HepG2 (cell line): ENCODE data around the gene TNS4. TPM values are rescaled to one million over a fixed set of nuclear protein-coding genes. Genes with fewer than 3 reads are reported as not detected.

Experiments
- ATAC-seq: fragments of 200-7000 bp; cut with Tn5 transposase; 3 replicates; pipeline ENCODE4 v1.9.1; 2020; ENCODE audit warnings: mild to moderate bottlenecking, moderate library complexity
- BruUV-seq: library from RNA; stranded (reverse); fragments of 400-500 nt; replicated peaks from 2 replicates; lab custom pipeline; 2021; lab: Mats Ljungman, UMichigan
- CTCF ChIA-PET: fragments of 300-600 bp; formaldehyde crosslinking; extraction: SDS; loops from one replicate; lab custom pipeline; 2021; ENCODE audit warnings: low total read pairs, inconsistent platforms, low intra/inter-chr PET ratio; lab: Yijun Ruan, JAX
- POLR2A ChIA-PET: fragments of 350-600 bp; sonication (Branson Sonifier 250); formaldehyde crosslinking; loops from one replicate; lab custom pipeline; 2020; ENCODE audit warnings: antibody characterized with exemption, inconsistent platforms; lab: Yijun Ruan, JAX
- DNase-seq: peaks from one replicate; pipeline ENCODE4 v3.0.0-alpha.2; 2015; ENCODE audit warnings: low spot score
- FAIRE-seq: peaks from 3 replicates; lab custom pipeline; 2011; peaks lifted over from hg19 to GRCh38; lab: Jason Lieb, UNC
- H2AFZ ChIP-seq: one replicate; pipeline ENCODE4 v1.6.1; 2011; ENCODE audit warnings: low read length, inconsistent platforms
- H3K27ac ChIP-seq: fragments of 300-600 bp; 3 replicates; pipeline ENCODE4 v1.8.0; 2011; ENCODE audit warnings: mixed run types, mild to moderate bottlenecking, mixed read lengths, low read length, inconsistent platforms; ENCODE audit not compliant: insufficient read depth; ENCODE audit errors: extremely low read length
- H3K27me3 ChIP-seq, 2 experiments: fragments of 200-600 bp in 1 of 2; 2 replicates in 1 of 2; 3 replicates in 1 of 2; pipeline versions ENCODE4 v1.6.0 to v1.8.0; 2011; ENCODE audit warnings: low read length in 2 of 2, mild to moderate bottlenecking in 2 of 2, moderate library complexity in 2 of 2, inconsistent platforms in 1 of 2; ENCODE audit not compliant: insufficient read depth in 2 of 2, control insufficient read depth in 1 of 2
- H3K36me3 ChIP-seq, 2 experiments: fragments of 200-600 bp in 1 of 2; replicated peaks in 1 of 2; 2 replicates in 1 of 2; 3 replicates in 1 of 2; pipeline versions ENCODE4 v1.5.1 to v1.8.0; 2011; ENCODE audit warnings: low read length in 2 of 2, inconsistent platforms in 1 of 2; ENCODE audit not compliant: insufficient read depth in 2 of 2, control insufficient read depth in 1 of 2
- H3K4me1 ChIP-seq: 2 replicates; pipeline ENCODE4 v1.5.1; 2012; ENCODE audit warnings: low read length, inconsistent platforms; ENCODE audit not compliant: insufficient read depth
- H3K4me2 ChIP-seq: 2 replicates; pipeline ENCODE4 v1.6.0; 2011; ENCODE audit warnings: low read depth, low read length, inconsistent platforms
- H3K4me3 ChIP-seq, 3 experiments: fragments of 200-600 bp in 1 of 3; sonication (generic), shearing (Covaris generic) in 1 of 3; replicated peaks in 1 of 3; 2 replicates each; pipeline ENCODE4 v1.5.1; 2011 to 2016; ENCODE audit warnings: low read length in 3 of 3, inconsistent platforms in 2 of 3, low read depth in 2 of 3, mild to moderate bottlenecking in 2 of 3, control low read depth in 1 of 3, mixed read lengths in 1 of 3; ENCODE audit not compliant: insufficient read depth in 1 of 3
- H3K79me2 ChIP-seq: one replicate; pipeline ENCODE4 v1.6.1; 2011; ENCODE audit warnings: low read length, inconsistent platforms; ENCODE audit not compliant: insufficient read depth
- H3K9ac ChIP-seq: 2 replicates; pipeline ENCODE4 v1.6.0; 2011; ENCODE audit warnings: mild to moderate bottlenecking, low read depth, low read length, inconsistent platforms; ENCODE audit not compliant: insufficient read depth
- H3K9me3 ChIP-seq: 2 replicates; pipeline ENCODE4 v1.5.1; 2012; ENCODE audit warnings: mild to moderate bottlenecking, low read length
- H4K20me1 ChIP-seq: 2 replicates; pipeline ENCODE4 v1.6.0; 2011; ENCODE audit warnings: inconsistent platforms, mild to moderate bottlenecking, low read length, moderate library complexity; ENCODE audit not compliant: insufficient read depth
- EEA1 ChIP-seq: sonication (generic); formaldehyde crosslinking; IDR thresholded peaks from 2 replicates; pipeline ENCODE4 v1.5.1; 2020; ENCODE audit warnings: mild to moderate bottlenecking, missing genetic modification reagents, borderline replicate concordance
- KMT2A ChIP-seq: sonication (generic); formaldehyde crosslinking; IDR thresholded peaks from 2 replicates; pipeline ENCODE4 v1.4.0; 2020; ENCODE audit warnings: missing genetic modification reagents
- POLR2AphosphoS5 ChIP-seq: IDR thresholded peaks from 2 replicates; pipeline ENCODE4 v1.6.1; 2012; ENCODE audit warnings: low read depth, low read length
- TAF15 ChIP-seq: fragments of 200-400 bp; formaldehyde crosslinking; IDR thresholded peaks from one replicate; pipeline ENCODE4 v1.6.1; 2018; ENCODE audit warnings: mild to moderate bottlenecking, low read depth, low read length; ENCODE audit not compliant: poor library complexity, severe bottlenecking
- THYN1 ChIP-seq: sonication (generic); formaldehyde crosslinking; IDR thresholded peaks from 2 replicates; pipeline ENCODE4 v1.8.1; 2023; ENCODE audit warnings: low read depth, mild to moderate bottlenecking, moderate library complexity, missing genetic modification reagents, borderline replicate concordance
- ZBTB49 ChIP-seq: sonication (generic); formaldehyde crosslinking; IDR thresholded peaks from 2 replicates; pipeline ENCODE4 v1.4.0; 2020; ENCODE audit warnings: missing genetic modification reagents, borderline replicate concordance
- ZNF629 ChIP-seq: sonication (generic); formaldehyde crosslinking; conservative IDR thresholded peaks from 2 replicates; pipeline ENCODE4 v1.5.0; 2020; ENCODE audit warnings: missing genetic modification reagents
- ZNF672 ChIP-seq: sonication (generic); formaldehyde crosslinking; IDR thresholded peaks from 2 replicates; pipeline ENCODE4 v1.8.1; 2022; ENCODE audit warnings: missing genetic modification reagents
- ZNF777 ChIP-seq: sonication (generic); formaldehyde crosslinking; IDR thresholded peaks from 2 replicates; pipeline ENCODE4 v1.4.0; 2020; ENCODE audit warnings: missing genetic modification reagents
- WGBS: methylation state at CpG from one replicate; pipeline ENCODE4 v1.1.6; 2017; ENCODE audit warnings: low lambda C conversion rate; 5-methylcytosine and 5-hydroxymethylcytosine counted together
- in situ Hi-C: cut with HindIII; loops from 2 replicates; pipeline ENCODE4 v1.10.0; 2017; ENCODE audit warnings: low pct_unique_long_range_greater_than_20kb; ENCODE audit not compliant: extremely low pct_ligation_motif_present
- intact Hi-C: fragments of 100-400 bp; cut with micrococcal nuclease; formaldehyde crosslinking; loops from one replicate; pipeline ENCODE4 v1.10.0; 2022; ENCODE audit not compliant: unreplicated experiment
- polyA plus RNA-seq, 8 experiments: library from polyadenylated mRNA; depleted of rRNA in 3 of 8; stranded (reverse) in 7 of 8; unstranded in 1 of 8; fragments of >200 nt; fragmentation: Illumina TruSeq in 4 of 8; extraction: Trizol in 4 of 8; gene quantifications; 2 replicates each; pipeline versions ENCODE4 v1.2.1 to v1.2.3, GENCODE V29; 2011 to 2016; ENCODE audit warnings: low read depth in 4 of 8, missing spikeins in 1 of 8, mixed read lengths in 1 of 8; ENCODE audit not compliant: insufficient read depth in 1 of 8
- total RNA-seq, 5 experiments: library from RNA; depleted of rRNA; stranded (reverse); fragments of >200 nt; fragmentation: Illumina TruSeq; extraction: Trizol; gene quantifications; 2 replicates each; pipeline ENCODE4 v1.2.3, GENCODE V29; 2016; ENCODE audit warnings: low read depth in 1 of 5

Gene TNS4
- total and polyA plus RNA-seq, 2 of the 13 experiments (the other 11 are each of a cell fraction or from before 2014, with no cell fraction given) = 0.58 to 2.1 TPM

- intact Hi-C loops = no loop called here
- H3K79me2 ChIP-seq = no peaks in the 10 kb centered on the region
- in situ Hi-C loops = no loop called here
- H2AFZ ChIP-seq = no peak overlapping the region
- no peak overlapping the region for H3K4me2 ChIP-seq
- no peak for TF ChIP-seq EEA1
- TF ChIP-seq ZNF629 (CRISPR knock-in tag) = peak; percentile 40; the same call in 1 of the 2 replicates
- no peaks in the 10 kb centered on the region for H3K36me3 ChIP-seq
- H4K20me1 ChIP-seq = no peaks in the 10 kb centered on the region
- H3K4me1 ChIP-seq = peaks cover 8% of the 10 kb centered on the region; the same call in 1 of the 2 replicates
- H3K27ac ChIP-seq = no peak overlapping the region
- H3K4me3 ChIP-seq = no peak overlapping the region
- H3K9ac ChIP-seq = no peak overlapping the region
- peaks cover 0 to 9% of the 10 kb centered on the region in 2 experiments; a peak in 1 of 5 replicates for H3K27me3 ChIP-seq
- FAIRE-seq = no peak
- ATAC-seq = no peak
- ChIA-PET CTCF (no interaction called here), POLR2A (interaction anchor here (0.5 kb wide), 1 partner anchor 13 kb away, joined by 3 read pairs; no protein-coding TSS in a partner anchor)
- H3K9me3 ChIP-seq = no peaks in the 10 kb centered on the region
- no peak for DNase-seq
- no TSS peak for BruUV-seq
- WGBS = 55% methylated on average over 4 of the region's 5 CpGs
These were observed 64.2 kb downstream of the TNS4 start for GRCh38 chr17:40437095-40437732.

- no peak for FAIRE-seq
- WGBS = 9% methylated on average over 5 of the region's 5 CpGs
- peaks cover 8% of the 10 kb centered on the region; the same call in 1 of the 2 replicates for H3K4me1 ChIP-seq
- H4K20me1 ChIP-seq = no peaks in the 10 kb centered on the region
- no peak overlapping the region for H3K9ac ChIP-seq
- TF ChIP-seq ZNF777 (CRISPR knock-in tag) (no peak), THYN1 (CRISPR knock-in tag) (no peak), POLR2AphosphoS5 (no peak), TAF15 (no peak), ZNF672 (CRISPR knock-in tag) (no peak), ZBTB49 (no peak), KMT2A (CRISPR knock-in tag) (no peak)
- ChIA-PET POLR2A (no interaction called here), CTCF (no interaction called here)
- BruUV-seq = no TSS peak
- no peak for DNase-seq
- no peak overlapping the region for H3K4me2 ChIP-seq
- no peak overlapping the region for H3K4me3 ChIP-seq
- ATAC-seq = no peak
- no peak overlapping the region for H3K27ac ChIP-seq
- in situ Hi-C loops = no loop called here
- H3K27me3 ChIP-seq = peaks cover 0 to 9% of the 10 kb centered on the region in 2 experiments; a peak in 1 of 5 replicates
- intact Hi-C loops = no loop called here
- no peaks in the 10 kb centered on the region for H3K36me3 ChIP-seq
- H3K9me3 ChIP-seq = no peaks in the 10 kb centered on the region
- H3K79me2 ChIP-seq = no peaks in the 10 kb centered on the region
- no peak overlapping the region for H2AFZ ChIP-seq
These were observed 64.8 kb downstream of the TNS4 start for GRCh38 chr17:40436636-40437035.
